HepG2 (cell line): ENCODE measurements around the gene C1RL. TPM values are rescaled to one million over a fixed set of nuclear protein-coding genes. Genes with fewer than 3 reads are reported as not detected.

ENCODE experiments used
- FOXP1 ChIP-seq, 2 experiments: fragments of 450-650 bp in 1 of 2; IDR thresholded peaks; 2 replicates each; pipeline ENCODE4 v1.6.1; 2017 to 2018; ENCODE audit warnings: antibody characterized with exemption in 1 of 2
- GABPB1 ChIP-seq: IDR thresholded peaks from 2 replicates; pipeline ENCODE4 v1.6.1; 2016; ENCODE audit warnings: mild to moderate bottlenecking, missing genetic modification reagents, moderate library complexity, missing compliant biosample characterization
- GATAD1 ChIP-seq: IDR thresholded peaks from 2 replicates; pipeline ENCODE4 v1.6.1; 2016; ENCODE audit warnings: missing genetic modification reagents, missing compliant biosample characterization
- HDAC2 ChIP-seq: sonication (generic); formaldehyde crosslinking; IDR thresholded peaks from 2 replicates; pipeline ENCODE4 v1.4.0; 2020; ENCODE audit warnings: missing genetic modification reagents
- HMG20A ChIP-seq: IDR thresholded peaks from 2 replicates; pipeline ENCODE4 v1.6.1; 2016; ENCODE audit warnings: borderline replicate concordance
- HNRNPUL1 ChIP-seq: fragments of 200-400 bp; formaldehyde crosslinking; IDR thresholded peaks from 2 replicates; pipeline ENCODE4 v1.6.1; 2017; ENCODE audit warnings: low read depth, mild to moderate bottlenecking, low read length, moderate library complexity
- IKZF1 ChIP-seq: fragments of 450-650 bp; IDR thresholded peaks from 2 replicates; pipeline ENCODE4 v1.7.1; 2016
- MLLT10 ChIP-seq: sonication (generic); formaldehyde crosslinking; IDR thresholded peaks from 2 replicates; pipeline ENCODE4 v1.4.0; 2020; ENCODE audit warnings: missing genetic modification reagents
- NFYC ChIP-seq: IDR thresholded peaks from 2 replicates; pipeline ENCODE4 v1.6.1; 2016; ENCODE audit warnings: missing genetic modification reagents, missing compliant biosample characterization
- NR2F6 ChIP-seq, 2 experiments: IDR thresholded peaks; 2 replicates each; pipeline ENCODE4 v1.6.1; 2016; ENCODE audit warnings: antibody characterized with exemption in 1 of 2, mild to moderate bottlenecking in 1 of 2
- PHF21A ChIP-seq: sonication (generic); formaldehyde crosslinking; IDR thresholded peaks from 2 replicates; pipeline ENCODE4 v1.5.0; 2020; ENCODE audit warnings: mild to moderate bottlenecking, missing genetic modification reagents
- RARA ChIP-seq: IDR thresholded peaks from 2 replicates; pipeline ENCODE4 v1.6.1; 2016; ENCODE audit warnings: missing genetic modification reagents, missing compliant biosample characterization
- RBAK ChIP-seq: sonication (generic); formaldehyde crosslinking; IDR thresholded peaks from 2 replicates; pipeline ENCODE4 v1.5.1; 2020; ENCODE audit warnings: mild to moderate bottlenecking, missing genetic modification reagents
- SKI ChIP-seq: fragments of 450-650 bp; IDR thresholded peaks from one replicate; pipeline ENCODE4 v1.6.1; 2018; ENCODE audit warnings: mild to moderate bottlenecking; ENCODE audit not compliant: partially characterized antibody
- SMAD1 ChIP-seq: sonication (generic); formaldehyde crosslinking; IDR thresholded peaks from 2 replicates; pipeline ENCODE4 v1.4.0; 2020; ENCODE audit warnings: missing genetic modification reagents, low read depth, mild to moderate bottlenecking, borderline replicate concordance
- SOX13 ChIP-seq, 3 experiments: fragments of 450-650 bp in 1 of 3; sonication (generic) in 1 of 3; formaldehyde crosslinking in 1 of 3; IDR thresholded peaks in 2 of 3; conservative IDR thresholded peaks in 1 of 3; 2 replicates each; pipeline versions ENCODE4 v1.5.0 to v1.6.1; 2016 to 2020; ENCODE audit warnings: antibody characterized with exemption in 1 of 3, mild to moderate bottlenecking in 1 of 3, missing compliant biosample characterization in 1 of 3, missing genetic modification reagents in 1 of 3, moderate library complexity in 1 of 3
- SP2 ChIP-seq: sonication (generic); formaldehyde crosslinking; IDR thresholded peaks from 2 replicates; pipeline ENCODE4 v1.5.1; 2020; ENCODE audit warnings: mild to moderate bottlenecking, missing genetic modification reagents
- ZC3H4 ChIP-seq: sonication (generic); formaldehyde crosslinking; IDR thresholded peaks from 2 replicates; pipeline ENCODE4 v1.4.0; 2020; ENCODE audit warnings: missing genetic modification reagents, borderline replicate concordance
- ZMYM4 ChIP-seq: sonication (generic); formaldehyde crosslinking; IDR thresholded peaks from 2 replicates; pipeline ENCODE4 v1.8.1; 2023; ENCODE audit warnings: mild to moderate bottlenecking, missing genetic modification reagents
- ZNF382 ChIP-seq: sonication (generic); formaldehyde crosslinking; IDR thresholded peaks from 2 replicates; pipeline ENCODE4 v1.5.0; 2020; ENCODE audit warnings: missing genetic modification reagents, mild to moderate bottlenecking, borderline replicate concordance
- ZNF780A ChIP-seq: sonication (generic); formaldehyde crosslinking; IDR thresholded peaks from 2 replicates; pipeline ENCODE4 v1.8.0; 2022; ENCODE audit warnings: mild to moderate bottlenecking, missing genetic modification reagents, moderate library complexity
- ZSCAN31 ChIP-seq: sonication (generic); formaldehyde crosslinking; IDR thresholded peaks from 2 replicates; pipeline ENCODE4 v1.5.0; 2020; ENCODE audit warnings: low read depth, mild to moderate bottlenecking, missing genetic modification reagents
- polyA plus RNA-seq, 8 experiments: library from polyadenylated mRNA; depleted of rRNA in 3 of 8; stranded (reverse) in 7 of 8; unstranded in 1 of 8; fragments of >200 nt; fragmentation: Illumina TruSeq in 4 of 8; extraction: Trizol in 4 of 8; gene quantifications; 2 replicates each; pipeline versions ENCODE4 v1.2.1 to v1.2.3, GENCODE V29; 2011 to 2016; ENCODE audit warnings: low read depth in 4 of 8, missing spikeins in 1 of 8, mixed read lengths in 1 of 8; ENCODE audit not compliant: insufficient read depth in 1 of 8
- total RNA-seq, 5 experiments: library from RNA; depleted of rRNA; stranded (reverse); fragments of >200 nt; fragmentation: Illumina TruSeq; extraction: Trizol; gene quantifications; 2 replicates each; pipeline ENCODE4 v1.2.3, GENCODE V29; 2016; ENCODE audit warnings: low read depth in 1 of 5
- TF ChIP-seq, protein P1 (sequence below): sonication (generic); formaldehyde crosslinking; IDR thresholded peaks from 2 replicates; pipeline ENCODE4 v1.8.0; 2022; ENCODE audit warnings: mild to moderate bottlenecking, missing genetic modification reagents, moderate library complexity
- TF ChIP-seq, protein P2 (sequence below): sonication (generic); formaldehyde crosslinking; IDR thresholded peaks from 2 replicates; pipeline ENCODE4 v1.5.0; 2020; ENCODE audit warnings: missing genetic modification reagents
- TF ChIP-seq, protein P3 (sequence below): sonication (generic); formaldehyde crosslinking; IDR thresholded peaks from 2 replicates; pipeline ENCODE4 v1.4.0; 2020; ENCODE audit warnings: missing genetic modification reagents, borderline replicate concordance
- TF ChIP-seq, protein P4 (sequence below): sonication (generic); formaldehyde crosslinking; conservative IDR thresholded peaks from 2 replicates; pipeline ENCODE4 v1.4.0; 2020; ENCODE audit warnings: missing genetic modification reagents

The C1RL gene
- total and polyA plus RNA-seq, 2 of the 13 experiments (the other 11 are each of a cell fraction or from before 2014, with no cell fraction given), result 28.9 to 53.1 TPM

DNA sequence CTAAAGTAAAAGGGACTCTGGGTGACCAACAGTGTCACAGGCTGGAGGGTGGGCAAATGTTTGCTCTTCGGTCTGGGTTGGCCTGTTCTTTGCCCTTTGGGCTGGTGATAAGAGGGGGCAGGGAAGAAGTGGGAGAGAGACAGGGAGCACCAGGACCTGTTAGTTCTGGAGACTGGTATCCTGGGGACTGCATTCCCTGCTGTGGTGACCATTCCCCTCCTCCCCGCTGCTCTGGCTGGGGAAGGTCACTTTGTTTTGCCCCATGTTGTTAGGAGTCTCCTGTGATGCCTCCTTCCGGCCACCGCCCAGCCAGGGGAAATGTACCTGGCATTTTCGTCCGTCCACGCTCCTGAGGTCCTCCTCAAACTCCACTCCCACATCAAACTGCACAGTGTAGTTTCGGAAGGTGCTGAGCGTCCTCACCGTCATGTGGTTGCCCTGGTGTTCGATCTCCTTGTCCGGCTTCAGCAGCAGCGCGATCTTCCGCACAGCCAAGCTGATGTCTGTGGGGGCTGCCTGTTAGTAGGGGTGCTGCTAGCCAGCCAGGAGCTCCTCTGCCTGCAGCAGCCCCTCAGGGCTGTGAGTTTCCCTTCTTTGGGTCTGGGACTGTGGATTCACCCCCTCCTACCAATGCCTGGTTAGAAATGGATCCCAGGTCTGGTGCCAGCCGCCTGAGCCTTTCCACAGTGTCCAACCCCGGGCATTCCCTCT lies 19.1 kb upstream of the C1RL start (continued):
- 0 out of 2 replicates have a peak, but pooled peaks have one; percentile 13 for TF ChIP-seq ZMYM4 (CRISPR knock-in tag)
- TF ChIP-seq, protein P1, sequence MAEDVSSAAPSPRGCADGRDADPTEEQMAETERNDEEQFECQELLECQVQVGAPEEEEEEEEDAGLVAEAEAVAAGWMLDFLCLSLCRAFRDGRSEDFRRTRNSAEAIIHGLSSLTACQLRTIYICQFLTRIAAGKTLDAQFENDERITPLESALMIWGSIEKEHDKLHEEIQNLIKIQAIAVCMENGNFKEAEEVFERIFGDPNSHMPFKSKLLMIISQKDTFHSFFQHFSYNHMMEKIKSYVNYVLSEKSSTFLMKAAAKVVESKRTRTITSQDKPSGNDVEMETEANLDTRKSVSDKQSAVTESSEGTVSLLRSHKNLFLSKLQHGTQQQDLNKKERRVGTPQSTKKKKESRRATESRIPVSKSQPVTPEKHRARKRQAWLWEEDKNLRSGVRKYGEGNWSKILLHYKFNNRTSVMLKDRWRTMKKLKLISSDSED (CRISPR knock-in tag), result no peak
- no peak for TF ChIP-seq FOXP1 (IDR thresholded peaks at IDR 0.05)
- TF ChIP-seq FOXP1 (CRISPR knock-in tag; IDR thresholded peaks at IDR 0.05), result 0 out of 2 replicates have a peak, but pooled peaks have one; percentile 30
- TF ChIP-seq PHF21A (CRISPR knock-in tag), result peak; percentile 63
- peak; percentile 70 for TF ChIP-seq RARA (CRISPR knock-in tag)
- peak; percentile 44; the same call in 1 of the 2 replicates for TF ChIP-seq GATAD1 (CRISPR knock-in tag)
- peak; percentile 77; the same call in 1 of the 2 replicates for TF ChIP-seq HDAC2 (CRISPR knock-in tag)
- TF ChIP-seq, protein P2, sequence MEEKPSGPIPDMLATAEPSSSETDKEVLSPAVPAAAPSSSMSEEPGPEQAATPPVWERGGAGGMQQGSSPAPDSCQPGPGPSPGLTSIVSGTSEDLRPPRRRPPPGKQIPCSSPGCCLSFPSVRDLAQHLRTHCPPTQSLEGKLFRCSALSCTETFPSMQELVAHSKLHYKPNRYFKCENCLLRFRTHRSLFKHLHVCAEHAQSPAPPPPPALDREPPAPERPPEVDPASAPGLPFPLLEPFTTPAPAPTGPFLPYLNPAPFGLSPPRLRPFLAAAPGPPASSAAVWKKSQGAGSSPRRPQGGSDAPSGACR (CRISPR knock-in tag), result 0 out of 2 replicates have a peak, but pooled peaks have one; percentile 32
- TF ChIP-seq SMAD1 (CRISPR knock-in tag), result peak; percentile 61; the same call in 1 of the 2 replicates
- peak; percentile 35 for TF ChIP-seq SKI
- TF ChIP-seq MLLT10 (CRISPR knock-in tag), result no peak
- TF ChIP-seq, protein P3, sequence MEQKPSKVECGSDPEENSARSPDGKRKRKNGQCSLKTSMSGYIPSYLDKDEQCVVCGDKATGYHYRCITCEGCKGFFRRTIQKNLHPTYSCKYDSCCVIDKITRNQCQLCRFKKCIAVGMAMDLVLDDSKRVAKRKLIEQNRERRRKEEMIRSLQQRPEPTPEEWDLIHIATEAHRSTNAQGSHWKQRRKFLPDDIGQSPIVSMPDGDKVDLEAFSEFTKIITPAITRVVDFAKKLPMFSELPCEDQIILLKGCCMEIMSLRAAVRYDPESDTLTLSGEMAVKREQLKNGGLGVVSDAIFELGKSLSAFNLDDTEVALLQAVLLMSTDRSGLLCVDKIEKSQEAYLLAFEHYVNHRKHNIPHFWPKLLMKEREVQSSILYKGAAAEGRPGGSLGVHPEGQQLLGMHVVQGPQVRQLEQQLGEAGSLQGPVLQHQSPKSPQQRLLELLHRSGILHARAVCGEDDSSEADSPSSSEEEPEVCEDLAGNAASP (CRISPR knock-in tag), result peak; percentile 59; the same call in 1 of the 2 replicates
- peak; percentile 16; the same call in 1 of the 2 replicates for TF ChIP-seq NFYC (CRISPR knock-in tag)
- TF ChIP-seq ZSCAN31, result peak; percentile 39; the same call in 1 of the 2 replicates
- no peak for TF ChIP-seq ZC3H4 (CRISPR knock-in tag)
- peak; percentile 32; the same call in 1 of the 2 replicates for TF ChIP-seq ZNF780A (CRISPR knock-in tag)
- TF ChIP-seq SOX13 (IDR thresholded peaks at IDR 0.05), result peak; percentile 36; the same call in 1 of the 2 replicates
- TF ChIP-seq SOX13 (CRISPR knock-in tag; conservative IDR thresholded peaks at IDR 0.05 in 1 of 2, IDR thresholded peaks at IDR 0.05 in 1 of 2), result peak in 1 of 2 experiments; percentile 37; a peak in 1 of 4 replicates
- TF ChIP-seq RBAK (CRISPR knock-in tag), result 0 out of 2 replicates have a peak, but pooled peaks have one; percentile 32
- TF ChIP-seq IKZF1, result no peak
- TF ChIP-seq, protein P4, sequence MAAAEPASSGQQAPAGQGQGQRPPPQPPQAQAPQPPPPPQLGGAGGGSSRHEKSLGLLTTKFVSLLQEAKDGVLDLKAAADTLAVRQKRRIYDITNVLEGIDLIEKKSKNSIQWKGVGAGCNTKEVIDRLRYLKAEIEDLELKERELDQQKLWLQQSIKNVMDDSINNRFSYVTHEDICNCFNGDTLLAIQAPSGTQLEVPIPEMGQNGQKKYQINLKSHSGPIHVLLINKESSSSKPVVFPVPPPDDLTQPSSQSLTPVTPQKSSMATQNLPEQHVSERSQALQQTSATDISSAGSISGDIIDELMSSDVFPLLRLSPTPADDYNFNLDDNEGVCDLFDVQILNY (CRISPR knock-in tag), result no peak
- TF ChIP-seq GABPB1 (CRISPR knock-in tag), result peak; percentile 52
- peak; percentile 48 for TF ChIP-seq HMG20A (CRISPR knock-in tag)
- no peak for TF ChIP-seq HNRNPUL1
- peak; percentile 77 for TF ChIP-seq NR2F6 (IDR thresholded peaks at IDR 0.05)
- TF ChIP-seq NR2F6 (CRISPR knock-in tag; IDR thresholded peaks at IDR 0.05), result no peak
- no peak for TF ChIP-seq ZNF382 (CRISPR knock-in tag)
- peak; percentile 28; the same call in 1 of the 2 replicates for TF ChIP-seq SP2
